ENCODE measurements around the gene FXYD2. TPM values are rescaled to one million over a fixed set of nuclear protein-coding genes. Genes with fewer than 3 reads are reported as not detected.
A peak's percentile ranks its signal among the peaks of the same experiment; 100 is the strongest.

Gene FXYD2
- total RNA-seq, 2 donors from 2014 or later: 0.59 to 0.78 TPM

DNA sequence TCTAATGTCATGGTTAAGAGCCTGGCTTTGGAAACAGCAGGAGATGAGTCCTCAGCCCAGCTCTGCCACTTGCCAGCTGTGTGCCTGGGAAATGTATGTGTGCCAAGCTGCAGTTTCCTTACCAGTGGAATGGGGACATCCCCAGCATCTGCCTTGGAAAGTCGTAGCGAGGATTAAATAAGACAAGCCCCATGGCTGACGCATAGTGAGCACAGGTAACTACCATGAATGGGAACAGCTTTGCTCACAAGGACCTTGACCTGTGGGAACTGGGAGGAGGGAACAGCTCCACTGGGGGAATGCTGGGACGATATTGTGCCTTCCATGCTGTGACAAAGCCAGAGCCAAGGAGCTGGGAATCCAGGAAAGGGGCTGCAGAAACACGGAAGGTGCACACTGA, 24.9 kb downstream of the FXYD2 start:
- TF ChIP-seq, protein P1, sequence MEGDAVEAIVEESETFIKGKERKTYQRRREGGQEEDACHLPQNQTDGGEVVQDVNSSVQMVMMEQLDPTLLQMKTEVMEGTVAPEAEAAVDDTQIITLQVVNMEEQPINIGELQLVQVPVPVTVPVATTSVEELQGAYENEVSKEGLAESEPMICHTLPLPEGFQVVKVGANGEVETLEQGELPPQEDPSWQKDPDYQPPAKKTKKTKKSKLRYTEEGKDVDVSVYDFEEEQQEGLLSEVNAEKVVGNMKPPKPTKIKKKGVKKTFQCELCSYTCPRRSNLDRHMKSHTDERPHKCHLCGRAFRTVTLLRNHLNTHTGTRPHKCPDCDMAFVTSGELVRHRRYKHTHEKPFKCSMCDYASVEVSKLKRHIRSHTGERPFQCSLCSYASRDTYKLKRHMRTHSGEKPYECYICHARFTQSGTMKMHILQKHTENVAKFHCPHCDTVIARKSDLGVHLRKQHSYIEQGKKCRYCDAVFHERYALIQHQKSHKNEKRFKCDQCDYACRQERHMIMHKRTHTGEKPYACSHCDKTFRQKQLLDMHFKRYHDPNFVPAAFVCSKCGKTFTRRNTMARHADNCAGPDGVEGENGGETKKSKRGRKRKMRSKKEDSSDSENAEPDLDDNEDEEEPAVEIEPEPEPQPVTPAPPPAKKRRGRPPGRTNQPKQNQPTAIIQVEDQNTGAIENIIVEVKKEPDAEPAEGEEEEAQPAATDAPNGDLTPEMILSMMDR (IDR thresholded peaks at IDR 0.05): no peak
- no peak for DNase-seq (ENCODE audit: low spot score)
- Histone ChIP-seq H3K4me1 (peaks cover 0 to 18% of the 10 kb centered on the region in 2 donors), H3K27ac (no peak overlapping the region), H3K9me3 (no peaks in the 10 kb centered on the region), H3K36me3 (no peaks in the 10 kb centered on the region), H3K27me3 (peaks cover 0 to 16% of the 10 kb centered on the region in 2 donors), H3K4me3 (no peak overlapping the region)

DNA sequence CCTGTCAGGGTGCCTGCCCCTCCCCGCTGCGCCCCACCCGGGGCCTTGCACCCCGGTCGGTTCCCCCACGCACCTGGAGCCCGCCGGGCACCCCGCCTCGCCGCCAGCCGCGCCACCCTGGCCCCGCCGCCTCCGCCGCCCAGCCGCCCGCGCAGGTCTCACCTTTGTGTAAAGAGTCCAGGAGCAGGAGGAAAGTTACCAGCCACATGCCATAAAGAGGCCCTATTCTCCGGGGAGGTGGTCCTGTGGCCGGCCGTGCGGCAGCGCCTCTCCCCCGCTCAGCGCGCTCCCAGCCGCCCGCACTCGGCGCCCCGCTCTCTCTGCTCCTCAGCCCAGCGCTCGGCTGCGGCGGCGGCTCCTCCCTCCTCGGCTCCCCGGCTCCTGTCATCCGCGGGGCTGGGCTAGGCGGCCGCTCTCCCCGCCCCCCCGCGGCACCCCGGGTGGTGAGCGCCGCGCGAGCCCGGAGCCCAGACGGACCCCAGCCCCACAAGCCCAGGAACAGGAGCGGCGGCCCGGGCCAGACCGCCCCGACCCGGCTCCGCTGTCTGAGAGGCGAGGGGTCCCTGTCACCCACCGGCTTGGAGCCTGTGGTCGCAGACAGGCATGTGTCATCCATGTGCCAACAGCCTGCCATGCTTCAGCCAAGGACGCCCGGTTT, 27.5 kb downstream of the FXYD2 start, which contains the start of gene DSCAML1:
DSCAML1 (minus strand) TSS at position 345 of the 658 bp plus-strand sequence; CDS start at position 208, 137 bp downstream.
- DNase-seq (ENCODE audit: low spot score): no peak
- H3K36me3 ChIP-seq: no peaks in the 10 kb centered on the region
- H3K9me3 ChIP-seq: no peaks in the 10 kb centered on the region
- peaks cover 0 to 18% of the 10 kb centered on the region in 2 donors for H3K4me1 ChIP-seq
- TF ChIP-seq, protein P1 (IDR thresholded peaks at IDR 0.05): no peak
- peak within 1 kb of the TSS; percentile 6 to 47 for H3K4me3 ChIP-seq
- H3K27me3 ChIP-seq: peaks cover 0 to 18% of the 10 kb centered on the region in 2 donors
- H3K27ac ChIP-seq: no peak within 1 kb of the TSS

DNA sequence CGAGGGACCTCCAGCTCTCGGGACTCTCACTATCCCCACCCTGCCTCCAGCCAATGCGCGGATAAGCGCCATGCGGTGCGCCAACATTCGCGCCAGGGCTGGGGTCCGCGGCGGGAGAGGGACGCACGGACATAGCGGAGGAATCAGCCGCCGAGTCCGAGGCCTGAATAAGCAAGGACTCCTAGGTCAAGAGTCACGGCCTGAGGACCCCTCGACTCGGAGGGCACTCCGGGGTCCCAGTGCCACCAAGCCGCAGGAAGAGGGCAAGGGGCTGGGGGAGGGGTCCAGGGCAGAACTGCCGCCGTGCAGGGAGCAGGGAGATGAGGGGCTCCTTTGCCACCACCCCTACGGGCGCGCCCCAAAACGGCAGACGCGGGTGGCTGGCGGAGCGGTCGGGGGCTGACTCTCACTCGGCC, 28.1 kb downstream of the FXYD2 start:
- peak overlapping the region; percentile 6 to 47 for H3K4me3 ChIP-seq
- H3K27me3 ChIP-seq: peaks cover 0 to 18% of the 10 kb centered on the region in 2 donors
- H3K4me1 ChIP-seq: peaks cover 0 to 18% of the 10 kb centered on the region in 2 donors

DNA sequence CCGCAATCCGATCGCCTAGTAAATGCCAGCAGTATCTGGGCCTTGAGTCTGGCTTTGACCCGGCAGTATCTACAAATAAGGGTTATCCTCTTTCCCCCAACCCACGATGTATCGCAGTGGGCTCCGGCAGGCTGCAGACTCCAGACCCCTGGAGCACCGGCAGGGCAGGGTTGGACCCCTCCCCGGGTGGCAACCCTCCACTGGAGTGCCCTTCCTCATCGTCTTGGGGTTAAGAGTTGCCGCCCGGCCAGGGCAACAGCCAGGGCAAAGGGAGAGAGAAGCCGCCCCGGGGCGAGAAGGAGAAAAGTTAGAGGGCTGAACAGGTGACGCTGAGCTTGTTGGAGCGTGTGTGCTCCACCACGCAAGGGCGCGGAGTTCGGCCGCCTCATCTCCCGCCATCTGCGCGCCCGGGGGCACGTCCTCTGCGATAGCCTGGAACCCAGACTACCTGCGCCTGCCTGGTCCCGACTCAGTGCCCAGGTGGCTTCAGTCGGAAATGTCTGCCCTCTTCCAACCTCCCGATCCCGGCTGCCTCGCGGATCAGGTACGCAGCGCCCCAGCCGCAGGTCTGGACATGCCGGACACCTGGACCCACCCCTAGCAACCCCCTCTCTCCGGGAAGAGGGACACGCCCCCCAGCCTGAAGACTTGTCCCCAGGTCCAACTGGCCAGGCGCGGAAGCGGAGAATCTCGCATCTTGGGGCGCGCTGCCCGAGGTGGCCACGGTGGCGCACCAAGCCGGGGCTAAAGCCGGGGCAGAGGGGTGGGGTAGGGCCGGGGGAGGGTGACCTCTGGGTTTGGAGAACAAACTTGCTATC, 28.7 kb downstream of the FXYD2 start:
- Histone ChIP-seq H3K9me3 (no peaks in the 10 kb centered on the region), H3K27ac (no peak overlapping the region), H3K27me3 (peaks cover 0 to 18% of the 10 kb centered on the region in 2 donors), H3K4me3 (peak overlapping the region; percentile 6 to 47), H3K36me3 (no peaks in the 10 kb centered on the region), H3K4me1 (peaks cover 0 to 18% of the 10 kb centered on the region in 2 donors)
- no peak for DNase-seq (ENCODE audit: low spot score)
- TF ChIP-seq, protein P1 (IDR thresholded peaks at IDR 0.05): no peak

More for the DNA sequence above, 28.1 kb downstream of the FXYD2 start:
- TF ChIP-seq, protein P1 (IDR thresholded peaks at IDR 0.05): no peak
- Histone ChIP-seq H3K36me3 (no peaks in the 10 kb centered on the region), H3K27ac (no peak overlapping the region), H3K9me3 (no peaks in the 10 kb centered on the region)
- DNase-seq (ENCODE audit: low spot score): no peak

DNA sequence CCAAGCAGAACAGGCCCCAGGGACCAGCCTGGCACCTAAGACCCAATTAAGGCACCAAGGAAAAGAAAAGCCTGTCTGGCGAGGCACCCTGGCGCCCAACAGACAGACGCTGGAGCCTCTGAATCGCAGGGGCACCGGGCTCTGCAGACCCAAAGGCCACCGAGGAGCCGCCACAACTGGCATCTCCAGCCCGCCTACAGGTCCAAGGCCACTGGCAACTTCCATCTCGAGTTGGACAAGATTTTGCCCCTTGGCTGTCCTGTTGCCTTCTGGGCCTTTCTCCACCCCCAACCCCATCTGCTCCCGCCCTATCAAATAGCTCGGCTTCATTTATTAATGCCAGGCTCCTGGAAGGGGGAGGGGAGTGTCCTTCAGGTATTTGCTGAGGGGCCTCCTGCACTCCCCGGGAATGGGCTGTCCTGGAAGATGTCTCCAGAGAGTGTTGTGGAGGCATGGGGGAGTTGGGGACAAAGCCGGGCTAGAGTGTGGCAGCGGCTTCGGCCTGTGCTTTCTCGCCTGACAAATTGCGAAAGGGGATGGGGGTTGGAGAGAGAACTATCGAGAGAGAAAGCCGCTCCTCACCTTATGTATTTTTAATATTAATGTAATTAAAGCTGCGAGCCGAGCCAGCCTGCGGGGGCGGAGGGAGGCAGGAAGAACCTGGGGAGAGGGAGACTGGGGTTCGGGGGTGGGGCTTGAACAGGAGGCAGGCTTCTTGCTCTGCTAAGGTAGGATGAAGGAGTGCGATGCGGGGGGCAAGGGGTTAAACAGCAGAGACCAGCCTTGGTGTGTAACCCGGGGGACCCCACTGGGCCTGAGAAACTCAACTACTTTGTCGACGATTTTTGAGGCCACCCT, 29.5 kb downstream of the FXYD2 start:
- Histone ChIP-seq H3K36me3 (no peaks in the 10 kb centered on the region), H3K27ac (no peak overlapping the region), H3K27me3 (peaks cover 0 to 18% of the 10 kb centered on the region in 2 donors), H3K9me3 (no peaks in the 10 kb centered on the region), H3K4me1 (peaks cover 0 to 18% of the 10 kb centered on the region in 2 donors), H3K4me3 (peak overlapping the region in 1 of 2 donors; percentile 47)
- TF ChIP-seq, protein P1 (IDR thresholded peaks at IDR 0.05): no peak
- DNase-seq (ENCODE audit: low spot score): no peak

All from right atrium auricular region (tissue), 2 donors.